HG02852 (cell line): ENCODE data around the gene EFCAB11.

ENCODE experiments used
- ATAC-seq: cut with Tn5 transposase; IDR thresholded peaks from one replicate; pipeline ENCODE4 v1.9.1; 2021; ENCODE audit warnings: mild to moderate bottlenecking, moderate library complexity; ENCODE audit not compliant: unreplicated experiment

EFCAB11 gene, protein sequence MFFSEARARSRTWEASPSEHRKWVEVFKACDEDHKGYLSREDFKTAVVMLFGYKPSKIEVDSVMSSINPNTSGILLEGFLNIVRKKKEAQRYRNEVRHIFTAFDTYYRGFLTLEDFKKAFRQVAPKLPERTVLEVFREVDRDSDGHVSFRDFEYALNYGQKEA

GRCh38 chr14:89954070-89955021 lies at the start of gene EFCAB11:
TSS of gene EFCAB11 (minus strand) at chr14:89954730. CDS start at chr14:89954660, 70 bp downstream.
- ATAC-seq: peak; percentile 86

- ATAC-seq: peak; percentile 50
These were observed 49.2 kb upstream of the EFCAB11 start for GRCh38 chr14:90003526-90004307.

DNA sequence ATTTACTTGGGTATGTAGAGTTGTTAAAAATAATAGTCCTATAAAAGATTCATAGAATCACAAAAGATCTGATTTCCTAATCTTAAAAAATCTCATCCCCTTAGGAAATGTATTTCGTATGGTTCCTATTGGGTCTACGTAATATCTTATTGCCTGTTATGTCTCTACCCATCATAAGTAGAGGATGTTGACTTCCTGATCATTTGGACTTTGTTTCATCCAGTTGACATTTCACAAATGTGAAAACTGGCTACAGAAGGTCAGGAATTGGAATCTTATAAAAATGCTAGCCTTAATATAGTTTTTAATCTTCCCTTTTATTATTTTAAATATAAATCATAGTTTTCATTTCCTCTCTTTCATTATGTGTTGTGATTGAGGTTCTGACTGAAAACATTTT lies 46.4 kb upstream of the EFCAB11 start:
- no peak for ATAC-seq

DNA sequence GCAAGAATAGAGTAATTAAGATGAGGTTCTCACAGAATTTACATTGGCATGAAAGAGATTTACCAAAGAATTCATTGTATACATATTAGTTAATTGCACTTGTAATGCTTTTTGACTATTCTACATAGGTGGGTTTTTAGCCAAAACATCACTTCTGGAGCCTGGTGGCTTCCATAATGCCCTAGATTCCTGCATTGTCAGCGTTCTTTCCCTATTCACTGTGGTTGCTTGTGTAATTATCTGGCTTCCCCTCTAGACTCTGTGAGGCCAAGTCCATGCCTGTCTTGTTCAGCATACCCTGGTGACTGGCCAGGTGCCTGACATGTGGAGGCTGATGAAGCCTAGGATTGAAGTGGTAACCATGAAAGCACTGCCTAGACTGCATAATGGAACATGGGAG lies 42.4 kb upstream of the EFCAB11 start:
- no peak for ATAC-seq

DNA sequence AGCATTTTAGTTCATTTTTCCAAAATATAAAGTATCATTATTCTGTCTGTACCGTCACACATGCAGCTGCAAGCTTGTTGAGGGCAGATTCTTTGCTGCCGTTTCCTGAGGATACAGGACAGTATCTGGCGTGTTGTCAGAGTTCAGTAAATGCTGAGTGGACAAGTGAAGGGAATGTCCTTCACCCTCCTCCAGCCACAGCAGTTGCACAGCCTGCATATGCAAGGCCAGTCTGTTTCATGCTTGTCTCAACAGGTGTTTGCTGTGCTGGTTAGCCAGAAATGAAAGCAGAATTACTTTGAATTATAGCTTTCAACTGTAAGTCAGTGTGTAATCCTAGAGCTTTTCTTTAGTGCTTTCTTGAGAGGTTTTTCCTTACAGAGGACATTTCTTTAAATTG lies 37.7 kb upstream of the EFCAB11 start:
- no peak for ATAC-seq

GRCh38 chr14:89990623-89991275 lies 36.2 kb upstream of the EFCAB11 start:
- ATAC-seq: no peak

DNA sequence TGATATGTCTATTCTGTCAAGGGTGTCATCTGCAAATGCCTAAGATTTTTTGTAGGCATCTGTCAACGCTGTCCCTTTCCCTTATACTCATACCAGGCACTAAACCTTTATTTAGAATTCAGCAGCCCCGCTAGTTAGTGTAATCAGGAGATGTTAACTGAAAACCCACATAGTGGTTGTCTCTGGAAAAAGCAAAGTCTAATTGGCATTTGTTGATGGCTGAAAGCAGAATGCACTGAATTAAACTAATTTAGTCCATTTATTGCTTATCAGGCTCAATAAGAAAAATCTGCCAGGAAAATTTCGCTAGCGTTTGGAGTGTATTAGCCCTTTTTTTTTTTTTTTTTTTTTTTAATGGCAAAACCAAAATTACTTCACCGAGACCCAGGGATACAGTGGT lies 35.7 kb upstream of the EFCAB11 start:
- ATAC-seq: no peak

GRCh38 chr14:89988787-89989186 lies 34.3 kb upstream of the EFCAB11 start:
- ATAC-seq: no peak

- no peak for ATAC-seq
These were observed 32.6 kb upstream of the EFCAB11 start for GRCh38 chr14:89987161-89987475.

DNA sequence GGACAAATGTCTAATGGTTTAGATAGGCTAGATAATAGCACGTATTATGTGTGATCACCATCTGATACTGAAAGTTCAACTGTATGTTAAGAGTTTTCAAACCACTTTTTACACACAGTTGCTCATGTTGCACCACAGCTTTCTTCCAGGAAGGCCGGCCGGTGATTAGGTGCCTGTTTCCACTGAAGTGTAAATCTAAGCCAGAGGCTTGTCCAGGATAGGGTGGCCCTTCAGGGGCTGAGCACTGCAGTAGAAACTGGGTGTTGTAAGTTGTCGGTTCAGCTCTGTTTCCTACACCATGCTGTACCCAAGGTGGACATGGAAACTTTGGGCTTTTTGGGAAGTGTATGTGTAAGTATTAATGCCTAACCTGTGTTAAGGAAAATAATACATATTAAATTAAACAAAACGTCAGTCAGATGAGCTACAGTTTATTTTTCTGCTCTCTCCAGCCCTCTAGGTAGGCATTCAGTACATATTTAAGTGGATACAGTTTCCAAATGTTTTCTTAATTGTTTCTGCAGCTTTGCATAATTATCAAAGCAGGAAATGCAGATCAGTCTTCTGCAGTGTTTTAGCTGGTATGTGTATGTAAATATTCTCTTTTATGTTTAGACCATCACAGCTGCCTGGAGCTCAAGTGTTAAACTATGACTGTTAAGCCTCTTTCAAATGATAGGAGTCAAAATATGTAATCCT lies 32.1 kb upstream of the EFCAB11 start:
- no peak for ATAC-seq

DNA sequence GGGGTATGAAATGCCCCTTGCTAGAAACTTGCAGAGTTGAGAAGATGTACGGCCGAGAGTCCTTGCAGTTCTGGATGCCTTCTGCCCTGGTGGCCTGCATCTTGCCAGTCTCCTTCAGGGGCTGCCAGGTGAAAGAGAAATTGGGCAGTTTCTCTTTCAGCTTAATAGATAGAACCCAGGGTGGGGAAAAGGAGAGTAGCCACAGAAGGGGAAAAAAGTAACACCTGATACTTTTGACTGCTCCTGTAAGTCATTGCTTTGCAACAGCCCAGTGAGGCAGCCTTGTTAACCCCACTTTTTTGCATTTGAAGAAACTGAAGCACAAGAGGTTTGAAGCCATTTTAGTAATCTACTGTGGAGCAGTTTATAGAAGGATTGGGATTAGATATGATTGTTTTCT lies 28.8 kb upstream of the EFCAB11 start:
- ATAC-seq: no peak

- no peak for ATAC-seq
These were observed 24.1 kb upstream of the EFCAB11 start for GRCh38 chr14:89978656-89979055.

GRCh38 chr14:89977668-89978067 lies 23.1 kb upstream of the EFCAB11 start:
- no peak for ATAC-seq

DNA sequence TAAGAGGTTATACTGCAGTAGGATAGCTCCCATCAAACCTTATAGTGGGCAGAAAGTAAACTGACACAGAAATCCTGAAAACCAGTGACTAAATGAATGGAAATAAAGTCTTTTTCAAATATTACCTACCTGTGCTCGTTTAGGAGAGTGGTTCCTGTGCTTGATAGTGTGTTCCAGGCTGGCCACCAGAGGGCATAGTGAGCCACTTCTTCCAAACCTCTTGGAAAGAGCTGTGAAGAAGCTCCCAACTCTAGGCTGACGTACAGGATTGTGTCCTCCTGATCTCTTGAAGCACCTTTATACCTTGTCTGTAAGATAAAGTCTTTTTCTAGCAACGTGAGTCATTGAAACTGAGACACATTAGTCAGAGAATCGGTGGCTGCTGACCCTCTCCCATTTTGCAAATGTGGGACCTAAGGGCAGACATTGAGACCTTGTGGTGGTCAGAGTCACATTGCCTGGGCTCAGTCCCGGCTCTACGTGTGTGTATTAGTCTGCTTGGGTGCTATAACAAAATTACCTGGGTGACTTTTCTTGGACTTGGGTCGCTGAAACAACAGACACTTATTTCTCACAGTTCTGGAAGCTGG lies 18.8 kb upstream of the EFCAB11 start:
- peak; percentile 54 for ATAC-seq

DNA sequence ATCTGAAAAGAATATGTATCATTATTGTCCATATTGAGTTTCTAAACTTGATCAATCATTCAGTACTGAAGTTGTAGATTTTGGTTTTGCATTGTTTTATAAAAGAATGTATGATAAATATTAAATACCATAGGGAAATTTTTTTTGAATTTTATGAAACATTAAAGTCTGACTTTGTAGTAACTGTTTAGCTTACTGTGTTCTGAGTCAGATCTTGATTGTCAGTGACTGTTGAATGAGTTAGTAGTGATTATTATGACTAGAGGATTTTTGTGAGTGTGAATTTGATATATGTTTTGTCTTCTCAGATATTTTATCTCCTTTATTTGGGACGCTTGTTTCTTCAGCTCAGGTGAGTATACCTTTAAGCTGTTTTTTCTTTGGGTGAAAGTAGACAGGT lies 11.3 kb upstream of the EFCAB11 start:
- no peak for ATAC-seq

DNA sequence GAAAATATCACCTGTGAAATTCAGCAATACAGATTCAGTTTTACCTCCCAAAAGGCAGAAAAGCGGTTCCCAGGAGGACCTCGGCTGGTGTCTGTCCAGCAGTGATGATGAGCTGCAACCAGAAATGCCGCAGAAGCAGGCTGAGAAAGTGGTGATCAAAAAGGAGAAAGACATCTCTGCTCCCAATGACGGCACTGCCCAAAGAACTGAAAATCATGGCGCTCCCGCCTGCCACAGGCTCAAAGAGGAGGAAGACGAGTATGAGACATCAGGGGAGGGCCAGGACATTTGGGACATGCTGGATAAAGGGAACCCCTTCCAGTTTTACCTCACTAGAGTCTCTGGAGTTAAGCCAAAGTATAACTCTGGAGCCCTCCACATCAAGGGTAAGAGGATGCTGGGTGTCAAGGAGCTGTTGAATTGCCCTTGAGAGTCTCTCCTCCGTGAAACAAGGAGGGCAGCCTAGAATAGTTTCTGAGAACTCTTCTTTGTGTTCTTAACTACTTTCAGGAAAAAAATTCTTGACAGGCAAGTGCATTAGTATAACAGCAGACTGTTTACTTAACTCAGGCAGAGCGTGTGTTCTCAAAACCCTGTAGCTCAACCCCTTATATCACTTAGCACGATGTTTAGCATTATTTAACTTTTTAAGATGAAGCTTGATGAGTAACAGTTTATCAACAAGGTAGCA lies 8.9 kb upstream of the EFCAB11 start:
- no peak for ATAC-seq

- no peak for ATAC-seq
These were observed 6.4 kb upstream of the EFCAB11 start for GRCh38 chr14:89960914-89961313.

DNA sequence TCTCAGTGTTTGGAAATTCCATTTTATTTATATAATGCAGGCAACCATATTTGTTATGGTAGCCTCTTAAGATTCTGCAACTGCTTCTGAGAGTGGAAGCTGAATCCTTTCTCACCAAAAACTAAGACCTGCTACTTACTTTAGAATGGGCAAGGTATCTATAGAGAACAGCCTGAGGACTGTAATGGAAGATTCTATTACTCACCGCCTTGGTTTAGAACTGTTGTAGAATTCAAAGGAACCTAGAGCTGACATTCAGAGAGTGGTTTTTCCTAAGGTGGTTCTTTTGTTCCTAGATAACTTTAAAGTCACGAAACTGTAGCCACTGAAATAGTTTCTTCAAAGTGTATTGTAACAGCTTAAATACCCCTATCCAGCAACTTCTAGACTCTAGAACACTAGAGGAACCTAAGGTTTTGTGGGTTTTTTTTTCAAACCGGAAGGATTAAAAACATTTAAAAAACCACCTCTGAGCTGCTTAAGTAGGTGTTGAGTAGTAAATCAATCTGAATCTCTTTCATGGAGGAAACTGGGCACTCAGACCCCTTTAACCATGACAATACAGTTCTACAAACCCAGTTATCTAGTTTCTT lies 5.4 kb upstream of the EFCAB11 start:
- no peak for ATAC-seq

- no peak for ATAC-seq
These were observed 4.4 kb upstream of the EFCAB11 start for GRCh38 chr14:89958966-89959365.
